HG03108 (cell line): ENCODE measurements around the gene KISS1.

Source experiments
- ATAC-seq: cut with Tn5 transposase; IDR thresholded peaks from one replicate; pipeline ENCODE4 v1.9.1; 2021; ENCODE audit warnings: moderate library complexity; ENCODE audit not compliant: unreplicated experiment

The KISS1 gene

DNA sequence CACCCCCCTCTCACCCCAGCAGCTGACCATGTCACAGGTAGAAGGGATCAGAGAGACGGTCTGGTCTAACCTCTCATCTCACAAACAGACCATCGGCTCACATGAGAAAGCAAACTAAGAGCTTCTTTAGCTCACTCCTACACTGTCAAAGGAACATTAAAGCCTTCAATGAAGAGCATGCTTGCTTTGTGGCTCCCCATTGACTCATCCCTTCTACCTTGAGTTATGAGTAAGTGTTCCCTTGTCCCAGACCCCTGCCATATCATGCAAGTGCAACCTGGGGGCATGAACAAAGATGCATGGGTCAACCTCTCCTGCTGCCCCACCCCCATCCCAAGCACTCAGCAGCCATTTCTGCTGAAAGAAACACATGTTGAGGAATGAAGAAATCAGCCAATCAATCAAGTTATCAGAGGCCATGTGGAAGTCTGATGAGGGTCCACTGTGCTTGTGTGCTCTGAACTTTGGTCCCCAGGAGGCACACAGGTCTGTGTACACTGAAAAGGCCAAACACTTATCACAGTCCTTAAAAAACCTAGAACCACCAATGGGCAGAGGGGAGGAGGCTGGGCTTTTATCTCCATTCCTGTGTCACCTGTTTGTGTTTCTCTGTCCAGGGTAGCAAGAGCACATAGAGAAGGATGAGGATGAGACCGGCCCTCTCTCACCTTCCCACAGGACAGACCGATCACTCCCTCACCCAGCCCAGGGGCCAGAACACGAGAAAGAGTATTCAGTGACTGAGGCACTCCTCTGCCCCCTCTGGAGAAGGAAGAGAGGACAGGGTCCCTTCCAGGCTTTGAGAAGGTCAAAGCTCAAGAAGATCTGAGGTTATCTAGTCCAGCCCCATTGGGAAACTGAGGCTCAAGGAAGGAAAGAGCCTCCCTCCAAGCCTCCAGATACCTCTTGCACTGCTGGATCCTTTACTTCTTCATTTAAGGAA is 54.0 kb downstream of the KISS1 start:
- ATAC-seq = no peak

GRCh38 chr1:204141131-204141530 is 55.2 kb downstream of the KISS1 start:
- ATAC-seq = no peak
